Body of pancreas (tissue), 4 donors: ENCODE data around the gene GP1BB.

Source experiments
- CTCF ChIP-seq, 7 experiments: fragments of 450-650 bp in 4 of 7; fragments of 200-600 bp in 3 of 7; sonication (generic) in 3 of 7; IDR thresholded peaks; one replicate each; pipeline ENCODE4 v1.5.1; 2016 to 2019; ENCODE audit warnings: antibody characterized with exemption in 7 of 7
- POLR2A ChIP-seq, 3 donors: fragments of 450-650 bp; IDR thresholded peaks; one replicate each; pipeline ENCODE4 v1.6.1; 2016; ENCODE audit warnings: antibody characterized with exemption in 3 of 3, mild to moderate bottlenecking in 2 of 3

- no peak for TF ChIP-seq POLR2A (IDR thresholded peaks at IDR 0.05)
- TF ChIP-seq CTCF (IDR thresholded peaks at IDR 0.05), result no peak
Observed at GRCh38 chr22:19694696-19695095, 28.6 kb upstream of the GP1BB start.
